Measurements from ENCODE around the gene HAPLN3.
A peak's percentile ranks its signal among the peaks of the same experiment; 100 is the strongest.

Gene HAPLN3

DNA sequence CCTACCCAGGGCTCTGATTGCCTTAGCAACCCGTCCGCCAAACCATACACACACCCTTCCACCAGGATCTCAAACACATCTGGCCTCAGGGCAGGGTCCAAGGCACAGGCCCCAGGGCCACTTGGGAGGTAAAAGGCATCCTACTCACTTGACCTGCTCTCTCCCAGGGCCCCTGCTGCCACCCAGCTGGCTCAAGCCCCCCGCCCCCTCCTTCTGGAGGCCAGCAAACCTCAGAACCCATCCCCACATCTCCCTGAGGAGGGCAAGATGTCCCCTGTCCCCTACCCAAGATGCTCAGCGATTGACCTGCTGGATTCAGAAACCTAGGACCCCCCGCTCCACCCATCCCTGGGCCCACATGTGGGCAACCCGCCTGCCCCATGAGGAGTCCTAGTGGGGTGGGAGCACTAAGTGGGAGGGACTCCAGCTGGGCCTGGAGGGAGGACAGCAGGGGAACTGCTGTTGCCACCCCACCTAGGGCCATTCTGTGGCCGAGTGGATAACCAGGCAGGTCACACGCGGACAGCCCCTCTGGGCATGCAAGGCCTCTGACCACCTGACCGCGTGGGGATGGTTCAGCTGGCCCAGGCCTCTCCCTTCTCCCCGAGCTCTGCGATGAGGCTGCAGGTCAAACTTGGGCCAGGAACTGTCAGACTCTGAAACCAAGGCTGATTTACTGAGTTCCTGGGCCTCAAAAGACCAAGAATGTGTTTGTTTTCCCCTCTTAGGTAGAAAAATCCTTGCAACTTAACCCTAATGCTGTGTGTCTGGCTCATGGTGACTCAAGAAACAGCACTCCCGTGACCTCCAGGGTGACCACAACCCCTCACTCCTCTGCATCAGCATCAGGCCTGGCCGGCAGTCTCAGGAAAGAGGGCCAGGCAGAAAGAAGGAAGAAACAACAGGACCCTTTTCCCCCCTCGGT lies 13.6 kb upstream of the HAPLN3 start:
- H3K9me3 ChIP-seq (ENCODE audit: control insufficient read depth, insufficient read depth, low read depth, low read length) = no peaks in the 10 kb centered on the region
- peaks cover 6% of the 10 kb centered on the region for H3K4me1 ChIP-seq (ENCODE audit: control insufficient read depth, insufficient read depth, low read length)
- CTCF ChIA-PET = interaction anchor here (0.5 kb wide), 1 partner anchor 586 kb away, joined by 3 read pairs; no protein-coding TSS in a partner anchor
- no peak overlapping the region for H3K27ac ChIP-seq (ENCODE audit: extremely low read depth, low read depth, low read length)
- H3K36me3 ChIP-seq (ENCODE audit: control insufficient read depth in 2 of 2, insufficient read depth in 1 of 2, low read length in 2 of 2) = peaks cover 3 to 70% of the 10 kb centered on the region in 2 experiments; a peak in 1 of 3 replicates
- no peak overlapping the region for H3K4me3 ChIP-seq (ENCODE audit: low read depth, low read length)
- POLR2A ChIA-PET = interaction anchor here (1.1 kb wide), 1 partner anchor 14 kb away, joined by 3 read pairs; the partner anchor contains the start of gene HAPLN3
- TF ChIP-seq ZNF354C (tag by site-specific recombination; IDR thresholded peaks at IDR 0.05; ENCODE audit: borderline replicate concordance, low read depth) = no peak
- TF ChIP-seq, protein P1, sequence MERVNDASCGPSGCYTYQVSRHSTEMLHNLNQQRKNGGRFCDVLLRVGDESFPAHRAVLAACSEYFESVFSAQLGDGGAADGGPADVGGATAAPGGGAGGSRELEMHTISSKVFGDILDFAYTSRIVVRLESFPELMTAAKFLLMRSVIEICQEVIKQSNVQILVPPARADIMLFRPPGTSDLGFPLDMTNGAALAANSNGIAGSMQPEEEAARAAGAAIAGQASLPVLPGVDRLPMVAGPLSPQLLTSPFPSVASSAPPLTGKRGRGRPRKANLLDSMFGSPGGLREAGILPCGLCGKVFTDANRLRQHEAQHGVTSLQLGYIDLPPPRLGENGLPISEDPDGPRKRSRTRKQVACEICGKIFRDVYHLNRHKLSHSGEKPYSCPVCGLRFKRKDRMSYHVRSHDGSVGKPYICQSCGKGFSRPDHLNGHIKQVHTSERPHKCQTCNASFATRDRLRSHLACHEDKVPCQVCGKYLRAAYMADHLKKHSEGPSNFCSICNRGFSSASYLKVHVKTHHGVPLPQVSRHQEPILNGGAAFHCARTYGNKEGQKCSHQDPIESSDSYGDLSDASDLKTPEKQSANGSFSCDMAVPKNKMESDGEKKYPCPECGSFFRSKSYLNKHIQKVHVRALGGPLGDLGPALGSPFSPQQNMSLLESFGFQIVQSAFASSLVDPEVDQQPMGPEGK (tag by site-specific recombination; IDR thresholded peaks at IDR 0.05) = no peak
- no peak for TF ChIP-seq SP2 (tag by site-specific recombination; IDR thresholded peaks at IDR 0.05)
- TF ChIP-seq, protein P2, sequence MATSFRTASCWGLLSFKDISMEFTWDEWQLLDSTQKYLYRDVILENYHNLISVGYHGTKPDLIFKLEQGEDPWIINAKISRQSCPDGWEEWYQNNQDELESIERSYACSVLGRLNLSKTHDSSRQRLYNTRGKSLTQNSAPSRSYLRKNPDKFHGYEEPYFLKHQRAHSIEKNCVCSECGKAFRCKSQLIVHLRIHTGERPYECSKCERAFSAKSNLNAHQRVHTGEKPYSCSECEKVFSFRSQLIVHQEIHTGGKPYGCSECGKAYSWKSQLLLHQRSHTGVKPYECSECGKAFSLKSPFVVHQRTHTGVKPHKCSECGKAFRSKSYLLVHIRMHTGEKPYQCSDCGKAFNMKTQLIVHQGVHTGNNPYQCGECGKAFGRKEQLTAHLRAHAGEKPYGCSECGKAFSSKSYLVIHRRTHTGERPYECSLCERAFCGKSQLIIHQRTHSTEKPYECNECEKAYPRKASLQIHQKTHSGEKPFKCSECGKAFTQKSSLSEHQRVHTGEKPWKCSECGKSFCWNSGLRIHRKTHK (tag by site-specific recombination; IDR thresholded peaks at IDR 0.05) = no peak
- TF ChIP-seq ZNF701 (tag by site-specific recombination; IDR thresholded peaks at IDR 0.05) = no peak
- no peak for TF ChIP-seq ZNF426 (tag by site-specific recombination; IDR thresholded peaks at IDR 0.05)
- no peak for TF ChIP-seq ZNF433 (tag by site-specific recombination; IDR thresholded peaks at IDR 0.05; ENCODE audit: low read depth)
- TF ChIP-seq KLF9 (tag by site-specific recombination; IDR thresholded peaks at IDR 0.05; ENCODE audit: low read depth) = no peak
- no peak for TF ChIP-seq ZNF664 (tag by site-specific recombination; IDR thresholded peaks at IDR 0.05)
- TF ChIP-seq ZNF514 (tag by site-specific recombination; IDR thresholded peaks at IDR 0.05) = no peak
- TF ChIP-seq ZNF677 (tag by site-specific recombination; IDR thresholded peaks at IDR 0.05) = no peak
- TF ChIP-seq EGR2 (tag by site-specific recombination; IDR thresholded peaks at IDR 0.05; ENCODE audit: low read depth) = no peak
- peak; percentile 87 for TF ChIP-seq ZIC2 (tag by site-specific recombination; IDR thresholded peaks at IDR 0.05)
- TF ChIP-seq ZNF76 (tag by site-specific recombination; IDR thresholded peaks at IDR 0.05; ENCODE audit: borderline replicate concordance, low read depth) = no peak
- TF ChIP-seq GLIS1 (tag by site-specific recombination; IDR thresholded peaks at IDR 0.05) = peak; percentile 79
- TF ChIP-seq, protein P3, sequence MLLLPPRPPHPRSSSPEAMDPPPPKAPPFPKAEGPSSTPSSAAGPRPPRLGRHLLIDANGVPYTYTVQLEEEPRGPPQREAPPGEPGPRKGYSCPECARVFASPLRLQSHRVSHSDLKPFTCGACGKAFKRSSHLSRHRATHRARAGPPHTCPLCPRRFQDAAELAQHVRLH (tag by site-specific recombination; IDR thresholded peaks at IDR 0.05) = no peak
- no peak for TF ChIP-seq ZNF777 (tag by site-specific recombination; IDR thresholded peaks at IDR 0.05; ENCODE audit: borderline replicate concordance)
- TF ChIP-seq ZNF335 (tag by site-specific recombination; conservative IDR thresholded peaks at IDR 0.05) = no peak
- no peak for TF ChIP-seq ZNF214 (tag by site-specific recombination; IDR thresholded peaks at IDR 0.05; ENCODE audit: borderline replicate concordance)
- TF ChIP-seq GLIS2 (tag by site-specific recombination; IDR thresholded peaks at IDR 0.05) = peak; percentile 47; the same call in 1 of the 2 replicates
- TF ChIP-seq, protein P4, sequence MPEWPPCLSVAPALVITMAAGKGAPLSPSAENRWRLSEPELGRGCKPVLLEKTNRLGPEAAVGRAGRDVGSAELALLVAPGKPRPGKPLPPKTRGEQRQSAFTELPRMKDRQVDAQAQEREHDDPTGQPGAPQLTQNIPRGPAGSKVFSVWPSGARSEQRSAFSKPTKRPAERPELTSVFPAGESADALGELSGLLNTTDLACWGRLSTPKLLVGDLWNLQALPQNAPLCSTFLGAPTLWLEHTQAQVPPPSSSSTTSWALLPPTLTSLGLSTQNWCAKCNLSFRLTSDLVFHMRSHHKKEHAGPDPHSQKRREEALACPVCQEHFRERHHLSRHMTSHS (tag by site-specific recombination; IDR thresholded peaks at IDR 0.05) = no peak
- no peak for TF ChIP-seq MYNN (tag by site-specific recombination; IDR thresholded peaks at IDR 0.05; ENCODE audit: borderline replicate concordance)
